GM23338 (cell line): Measurements from ENCODE around the gene SMYD3.

Experiments
- POLR2AphosphoS5 ChIP-seq: IDR thresholded peaks from 2 replicates; pipeline ENCODE4 v1.6.1; 2016; ENCODE audit warnings: antibody characterized with exemption, low read depth
- ZNF114 ChIP-seq: fragments of 250-450 bp; sonication (Bioruptor Pico); IDR thresholded peaks from 2 replicates; pipeline ENCODE4 v1.5.0; 2020; ENCODE audit warnings: mild to moderate bottlenecking, moderate library complexity
- TF ChIP-seq, protein P1 (sequence below), 2 experiments: fragments of 200-600 bp in 1 of 2; sonication (generic) in 1 of 2; conservative IDR thresholded peaks; 2 replicates each; pipeline versions ENCODE4 v1.5.1 to v1.6.1; 2016 to 2017; ENCODE audit warnings: antibody characterized with exemption in 2 of 2, low read depth in 2 of 2, mild to moderate bottlenecking in 2 of 2, moderate library complexity in 1 of 2

DNA sequence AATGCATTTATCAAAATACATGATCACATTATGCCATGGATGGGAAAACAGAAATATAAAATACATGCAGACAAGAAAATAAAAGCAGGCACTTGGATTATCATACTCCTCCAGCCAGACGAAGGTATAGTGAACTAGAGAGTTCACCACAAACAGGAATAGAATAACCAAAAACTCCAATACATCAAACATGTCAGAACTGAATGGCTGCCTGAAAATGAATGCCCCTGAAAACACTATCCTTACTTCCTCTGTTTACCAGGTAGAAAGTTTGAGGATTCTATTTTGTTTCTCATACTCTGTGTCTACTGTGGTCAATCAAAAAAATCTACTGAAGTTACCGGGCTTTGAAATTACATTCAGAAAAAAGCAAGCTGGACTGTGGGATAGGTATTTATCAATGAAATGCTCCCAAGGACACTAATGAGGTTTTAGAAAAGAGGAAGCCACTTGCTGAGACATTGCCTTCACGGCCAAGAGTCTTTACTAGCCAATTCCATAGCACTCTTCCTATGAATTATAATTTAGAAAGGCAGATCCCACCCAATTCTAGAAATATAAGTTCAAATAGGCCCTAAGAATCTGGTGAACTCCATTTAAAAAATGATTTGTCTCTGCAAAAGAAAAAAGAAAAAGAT is 197.7 kb downstream of the SMYD3 start:
- TF ChIP-seq, protein P1, sequence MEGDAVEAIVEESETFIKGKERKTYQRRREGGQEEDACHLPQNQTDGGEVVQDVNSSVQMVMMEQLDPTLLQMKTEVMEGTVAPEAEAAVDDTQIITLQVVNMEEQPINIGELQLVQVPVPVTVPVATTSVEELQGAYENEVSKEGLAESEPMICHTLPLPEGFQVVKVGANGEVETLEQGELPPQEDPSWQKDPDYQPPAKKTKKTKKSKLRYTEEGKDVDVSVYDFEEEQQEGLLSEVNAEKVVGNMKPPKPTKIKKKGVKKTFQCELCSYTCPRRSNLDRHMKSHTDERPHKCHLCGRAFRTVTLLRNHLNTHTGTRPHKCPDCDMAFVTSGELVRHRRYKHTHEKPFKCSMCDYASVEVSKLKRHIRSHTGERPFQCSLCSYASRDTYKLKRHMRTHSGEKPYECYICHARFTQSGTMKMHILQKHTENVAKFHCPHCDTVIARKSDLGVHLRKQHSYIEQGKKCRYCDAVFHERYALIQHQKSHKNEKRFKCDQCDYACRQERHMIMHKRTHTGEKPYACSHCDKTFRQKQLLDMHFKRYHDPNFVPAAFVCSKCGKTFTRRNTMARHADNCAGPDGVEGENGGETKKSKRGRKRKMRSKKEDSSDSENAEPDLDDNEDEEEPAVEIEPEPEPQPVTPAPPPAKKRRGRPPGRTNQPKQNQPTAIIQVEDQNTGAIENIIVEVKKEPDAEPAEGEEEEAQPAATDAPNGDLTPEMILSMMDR (conservative IDR thresholded peaks at IDR 0.05; ENCODE audit: low read depth in 2 of 2) = no peak
- TF ChIP-seq POLR2AphosphoS5 (no peak), ZNF114 (CRISPR knock-in tag) (no peak)
